NCI-H345 treated with DMSO at 0.1 percent for 48 hours (cell line): ENCODE data around the gene TXNDC8.

Experiments
- DNase-seq: peaks from one replicate; lab custom pipeline; 2025; ENCODE audit not compliant: unreplicated experiment; lab: John Stamatoyannopoulos, UW

Gene TXNDC8

DNA sequence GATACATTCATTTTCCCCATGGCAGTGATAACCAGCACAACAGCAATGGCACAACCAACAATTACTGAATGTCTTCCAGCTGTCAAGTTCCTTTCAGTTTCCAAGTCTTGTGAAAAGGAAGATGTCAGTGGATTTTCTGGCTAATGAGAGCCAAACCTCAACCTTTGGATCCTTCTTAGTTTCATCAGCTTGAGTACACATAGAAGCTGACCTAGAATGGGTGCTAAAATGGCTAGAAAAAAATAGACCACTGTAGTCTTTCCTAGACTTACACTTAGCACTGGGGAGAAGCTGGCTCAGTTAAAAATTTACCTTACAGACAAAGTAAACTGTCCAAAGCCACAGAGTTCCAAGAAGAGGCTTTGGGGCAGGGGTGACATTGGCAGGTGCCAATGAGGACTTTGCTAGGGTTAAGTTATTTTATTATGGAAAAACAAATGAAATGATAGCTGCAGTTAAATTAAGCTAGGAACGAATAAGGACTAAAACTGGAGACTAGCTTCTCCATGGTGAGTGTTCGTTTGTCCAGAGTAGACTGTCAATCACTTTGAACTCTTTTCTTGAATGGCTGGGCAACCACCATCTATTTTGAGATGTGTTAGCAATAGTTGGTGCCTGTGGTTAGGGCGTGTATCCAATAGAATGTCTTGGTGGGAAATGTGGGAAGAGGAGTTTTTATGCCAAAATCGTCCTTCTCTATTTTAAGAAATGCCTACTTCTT is 55.5 kb downstream of the TXNDC8 start:
- no peak for DNase-seq

DNA sequence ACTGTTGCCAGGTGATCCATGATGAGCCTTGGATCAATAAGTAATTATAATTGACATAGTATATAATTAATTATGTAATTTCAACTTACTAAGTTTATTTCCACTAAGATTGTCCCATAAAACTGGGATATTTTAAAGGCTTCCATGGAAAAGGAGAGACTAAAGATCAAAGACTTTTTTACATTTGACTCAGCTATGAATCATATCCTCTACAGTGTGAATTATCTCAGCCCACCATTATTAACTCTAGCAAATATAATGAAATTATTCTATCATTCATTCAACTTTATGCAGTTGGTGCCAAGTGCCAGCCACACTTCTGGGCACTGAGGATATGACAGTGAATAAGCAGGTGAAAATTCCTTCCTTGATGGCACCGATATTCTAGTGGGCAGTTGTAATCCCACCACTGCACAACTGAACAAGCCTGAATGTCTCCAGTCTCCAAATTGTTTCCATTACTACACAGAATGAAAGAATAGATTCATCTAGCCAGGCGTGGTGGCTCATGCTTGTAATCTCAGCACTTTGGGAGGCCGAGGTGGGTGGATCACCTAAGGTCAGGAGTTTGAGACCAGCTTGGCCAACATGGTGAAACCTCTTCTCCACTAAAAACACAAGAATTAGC is 59.5 kb downstream of the TXNDC8 start:
- no peak for DNase-seq

DNA sequence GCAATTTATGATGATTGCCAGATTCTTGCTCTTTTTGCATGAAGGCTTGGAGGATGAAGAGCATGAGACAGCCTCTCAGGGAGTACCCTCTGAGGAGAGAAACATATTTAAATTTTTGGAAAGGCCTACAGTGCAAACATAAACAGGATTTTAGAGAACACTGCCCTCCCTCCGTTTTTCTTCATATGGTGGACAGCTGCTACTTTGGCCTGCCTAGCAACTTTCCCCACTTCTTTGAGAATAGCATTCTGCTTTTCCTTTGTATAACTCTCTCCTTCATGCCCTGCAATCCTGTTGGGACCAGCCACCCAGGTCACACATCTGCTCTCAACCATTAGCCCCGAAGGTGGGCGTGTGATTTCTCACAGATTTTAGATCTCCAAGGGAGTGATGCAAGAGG is 60.9 kb downstream of the TXNDC8 start:
- DNase-seq, result no peak

- no peak for DNase-seq
Observed at GRCh38 chr9:110270211-110270995, 67.3 kb downstream of the TXNDC8 start.

DNA sequence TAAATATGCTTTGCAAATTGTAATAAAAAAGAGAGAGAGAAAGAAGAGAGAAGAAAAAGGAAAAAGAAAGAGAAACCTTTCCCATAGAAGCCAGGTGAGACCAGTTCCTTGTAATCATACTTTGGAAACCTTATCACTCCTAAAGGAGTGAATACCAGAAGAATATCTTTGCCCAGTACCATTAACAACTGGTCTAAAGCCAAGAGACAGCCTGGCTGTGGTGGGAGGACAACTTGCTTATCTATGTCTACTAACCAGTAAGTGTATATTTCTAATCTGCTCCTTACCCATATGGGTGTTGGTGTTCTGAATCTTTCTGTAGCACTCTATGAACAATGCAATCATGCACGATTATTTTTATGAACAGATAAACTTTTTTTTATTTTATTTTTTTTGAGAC is 70.9 kb downstream of the TXNDC8 start:
- DNase-seq, result no peak

DNA sequence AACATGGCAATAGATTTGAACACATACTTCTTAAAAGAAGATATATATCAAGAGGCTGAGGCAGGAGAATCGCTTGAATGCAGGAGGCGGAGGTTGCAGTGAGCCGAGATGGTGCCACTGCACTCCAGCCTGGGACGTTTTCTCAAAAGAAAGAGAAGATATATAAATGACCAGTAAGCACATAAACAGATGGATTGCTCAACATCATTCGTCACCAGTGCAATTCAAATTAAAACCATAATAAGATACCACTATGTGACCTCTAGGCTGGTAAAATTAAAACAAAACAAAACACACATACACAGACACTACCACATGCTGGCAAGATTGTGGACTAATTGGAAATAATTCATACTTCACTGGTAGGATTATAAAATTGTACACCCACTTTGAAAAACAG is 76.0 kb downstream of the TXNDC8 start:
- no peak for DNase-seq

DNA sequence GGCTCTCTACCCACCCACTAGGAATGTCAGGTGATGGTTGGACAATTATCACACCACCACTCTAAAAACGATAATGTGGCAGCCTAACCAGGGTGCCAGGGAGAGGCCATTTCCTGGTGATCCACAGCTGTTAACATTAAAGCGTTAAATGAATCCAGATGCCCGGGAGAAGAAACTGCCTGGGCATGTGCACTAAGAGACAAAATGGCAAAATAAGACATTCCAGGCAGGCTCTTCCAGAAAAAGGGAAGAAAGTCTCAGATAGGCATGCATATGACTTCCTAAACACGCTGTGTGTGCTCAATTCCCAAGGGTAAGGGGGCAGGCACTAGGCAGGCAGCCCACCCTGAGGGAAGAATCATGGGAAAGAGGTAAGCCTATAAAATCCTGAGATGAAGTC is 76.8 kb downstream of the TXNDC8 start:
- no peak for DNase-seq

GRCh38 chr9:110259566-110259965 is 78.1 kb downstream of the TXNDC8 start:
- no peak for DNase-seq

DNA sequence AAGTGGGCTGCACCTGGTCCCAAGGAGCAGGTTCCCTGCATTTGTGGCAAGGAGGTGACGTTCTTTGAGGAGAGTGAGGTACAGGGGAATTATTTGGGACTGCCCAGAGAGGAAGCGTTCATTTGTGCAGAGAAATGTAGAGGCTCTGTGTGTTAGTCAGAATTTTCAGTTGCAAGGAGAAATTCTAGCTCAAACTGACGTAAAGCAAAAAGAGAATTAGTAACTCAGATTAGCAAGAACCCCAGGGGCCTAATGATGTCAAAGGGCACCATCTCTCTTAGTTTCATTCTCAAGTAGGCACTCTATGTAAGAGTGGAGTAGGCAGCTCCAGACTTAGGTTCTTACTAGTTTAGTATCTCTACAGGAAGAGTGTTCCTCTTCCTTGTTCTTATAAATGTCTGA is 79.0 kb downstream of the TXNDC8 start:
- DNase-seq, result no peak

- no peak for DNase-seq
Observed at GRCh38 chr9:110257956-110258355, 79.7 kb downstream of the TXNDC8 start.

- no peak for DNase-seq
Observed at GRCh38 chr9:110257097-110257841, 80.4 kb downstream of the TXNDC8 start.

DNA sequence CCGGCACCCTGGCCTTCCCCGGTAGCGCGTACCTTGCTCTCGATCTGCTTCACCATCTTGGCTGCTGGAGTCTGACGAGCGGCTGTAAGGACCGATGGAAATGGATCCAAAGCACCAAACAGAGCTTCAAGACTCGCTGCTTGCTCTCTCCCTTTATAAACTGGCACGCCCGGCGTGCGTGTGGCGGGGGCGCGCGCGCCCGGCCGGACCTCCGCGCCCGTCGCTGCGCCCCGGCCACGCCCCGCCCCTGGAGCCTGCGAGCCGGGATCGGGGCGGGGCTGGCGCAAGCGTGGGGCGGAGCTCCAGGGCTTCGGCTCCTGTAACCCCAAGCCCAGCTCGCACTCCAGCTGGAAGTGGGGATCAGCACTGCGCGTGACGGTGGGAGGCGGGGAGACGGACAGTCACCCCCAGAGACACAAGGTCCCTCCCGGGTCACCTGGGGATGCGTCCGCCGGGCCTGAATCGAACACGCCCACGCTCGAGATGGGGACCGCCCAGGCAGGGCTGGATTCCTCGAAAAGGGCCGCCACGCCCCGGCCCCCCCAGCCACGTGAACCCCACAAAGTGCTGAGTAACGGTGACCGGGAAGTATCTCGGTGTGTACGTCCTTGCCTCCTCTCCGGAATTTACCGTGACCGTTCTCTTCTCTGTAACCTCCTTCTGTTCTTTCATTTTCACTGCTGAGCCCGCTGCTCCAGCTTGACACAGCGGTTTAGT is 81.1 kb downstream of the TXNDC8 start, which contains the start of gene TXN:
Gene TXN (minus strand): TSS at position 128 of the 717 bp plus-strand sequence. CDS start 72 bp downstream, at position 56.
- peak; percentile 83 for DNase-seq

DNA sequence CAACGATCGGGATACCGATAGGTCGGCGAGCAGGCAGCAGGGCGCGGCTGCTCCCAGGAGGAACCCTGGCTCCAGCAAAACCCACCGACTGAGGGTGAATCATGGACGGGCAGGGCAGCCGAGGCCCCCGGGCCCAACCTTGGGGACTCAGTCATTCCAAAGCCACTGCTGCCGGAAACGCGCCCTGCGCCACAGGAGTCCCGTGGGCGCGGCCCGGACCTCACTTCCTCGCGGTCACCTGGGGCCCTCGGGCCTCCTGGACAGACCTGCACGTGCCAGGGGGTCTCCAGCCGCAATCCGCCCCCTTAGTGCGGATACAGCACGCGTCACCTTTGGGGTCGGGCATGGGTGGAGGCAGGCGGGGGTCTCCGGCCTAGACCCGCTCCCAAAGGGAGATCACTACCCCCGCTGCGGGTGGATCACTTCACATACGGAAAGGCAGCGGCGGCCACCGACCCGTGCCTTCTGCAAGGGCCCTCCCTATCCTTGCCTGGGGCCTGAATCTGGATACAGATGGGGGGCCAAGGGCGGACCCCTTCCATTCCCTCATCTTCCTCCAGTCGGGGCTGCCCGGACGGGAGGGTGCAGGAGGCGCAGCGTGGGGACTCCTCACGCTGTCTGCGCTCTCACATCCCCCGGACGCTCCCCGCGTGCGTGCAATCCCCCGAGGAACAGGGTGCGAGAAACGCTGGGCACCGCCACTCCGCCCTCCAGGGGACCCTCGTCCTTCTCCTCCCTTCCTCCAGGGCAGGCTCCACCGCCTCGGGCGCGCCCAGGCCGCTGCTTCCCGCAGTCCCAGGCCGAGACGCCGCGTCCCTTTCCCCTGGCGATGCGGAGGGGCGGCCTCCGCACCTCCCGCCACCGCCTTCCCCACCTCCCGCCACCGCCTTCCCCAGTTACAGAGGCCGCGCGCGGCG is 81.9 kb downstream of the TXNDC8 start:
- DNase-seq, result peak; percentile 26

- DNase-seq, result no peak
Observed at GRCh38 chr9:110255034-110255462, 82.6 kb downstream of the TXNDC8 start.

- DNase-seq, result no peak
Observed at GRCh38 chr9:110254500-110254899, 83.2 kb downstream of the TXNDC8 start.
